ENCODE measurements around the gene TRIM66.
A peak's percentile ranks its signal among the peaks of the same experiment; 100 is the strongest.

The TRIM66 gene

GRCh38 chr11:8690374-8691342, 8.2 kb upstream of the TRIM66 start:
- Histone ChIP-seq H3K9ac (ENCODE audit: insufficient read length) (no peak overlapping the region), H3K4me3 (peak overlapping the region; percentile 98), H3K27ac (no peak overlapping the region), H3K36me3 (ENCODE audit: insufficient read depth, low read length) (peaks cover 32% of the 10 kb centered on the region), H3K9me3 (ENCODE audit: low read depth, low read length) (no peaks in the 10 kb centered on the region)
- no peak for DNase-seq (ENCODE audit: low read depth, low spot score)
- TF ChIP-seq EZH2 (IDR thresholded peaks at IDR 0.05) = no peak
- TF ChIP-seq POLR2AphosphoS5 (IDR thresholded peaks at IDR 0.05; ENCODE audit: borderline replicate concordance, low read depth, low read length) = no peak
- TF ChIP-seq FOXP2 (optimal IDR thresholded peaks at IDR 0.05; ENCODE audit: control extremely low read depth, extremely low read length, insufficient read depth) = no peak

GRCh38 chr11:8689726-8690255, 7.3 kb upstream of the TRIM66 start:
- Histone ChIP-seq H3K4me3 (peak overlapping the region; percentile 98), H3K9ac (ENCODE audit: insufficient read length) (peak overlapping the region; percentile 91), H3K27ac (peak overlapping the region; percentile 87; the same call in 1 of the 2 replicates), H3K9me3 (ENCODE audit: low read depth, low read length) (no peaks in the 10 kb centered on the region), H3K36me3 (ENCODE audit: insufficient read depth, low read length) (peaks cover 39% of the 10 kb centered on the region)
- TF ChIP-seq EZH2 (IDR thresholded peaks at IDR 0.05) = no peak
- no peak for TF ChIP-seq FOXP2 (optimal IDR thresholded peaks at IDR 0.05; ENCODE audit: control extremely low read depth, extremely low read length, insufficient read depth)
- TF ChIP-seq POLR2AphosphoS5 (IDR thresholded peaks at IDR 0.05; ENCODE audit: borderline replicate concordance, low read depth, low read length) = no peak
- DNase-seq (ENCODE audit: low read depth, low spot score) = no peak

GRCh38 chr11:8688414-8689362, 6.2 kb upstream of the TRIM66 start:
- DNase-seq (ENCODE audit: low read depth, low spot score) = no peak
- H3K9me3 ChIP-seq (ENCODE audit: low read depth, low read length) = no peaks in the 10 kb centered on the region
- H3K36me3 ChIP-seq (ENCODE audit: insufficient read depth, low read length) = peaks cover 44% of the 10 kb centered on the region
- H3K27ac ChIP-seq = peak overlapping the region; percentile 89
- peak overlapping the region; percentile 91 for H3K9ac ChIP-seq (ENCODE audit: insufficient read length)
- H3K4me3 ChIP-seq = peak overlapping the region; percentile 98
- TF ChIP-seq POLR2AphosphoS5 (IDR thresholded peaks at IDR 0.05; ENCODE audit: borderline replicate concordance, low read depth, low read length) (peak; percentile 94), EZH2 (IDR thresholded peaks at IDR 0.05) (no peak), FOXP2 (optimal IDR thresholded peaks at IDR 0.05; ENCODE audit: control extremely low read depth, extremely low read length, insufficient read depth) (no peak)

GRCh38 chr11:8686325-8686724, 3.9 kb upstream of the TRIM66 start:
- H3K4me3 ChIP-seq = no peak overlapping the region
- H3K27ac ChIP-seq = peak overlapping the region; percentile 93
- DNase-seq (ENCODE audit: low read depth, low spot score) = no peak
- H3K9me3 ChIP-seq (ENCODE audit: low read depth, low read length) = no peaks in the 10 kb centered on the region
- peaks cover 46% of the 10 kb centered on the region for H3K36me3 ChIP-seq (ENCODE audit: insufficient read depth, low read length)
- no peak for TF ChIP-seq FOXP2 (optimal IDR thresholded peaks at IDR 0.05; ENCODE audit: control extremely low read depth, extremely low read length, insufficient read depth)
- TF ChIP-seq POLR2AphosphoS5 (IDR thresholded peaks at IDR 0.05; ENCODE audit: borderline replicate concordance, low read depth, low read length) = no peak
- TF ChIP-seq EZH2 (IDR thresholded peaks at IDR 0.05) = no peak
- H3K9ac ChIP-seq (ENCODE audit: insufficient read length) = no peak overlapping the region

GRCh38 chr11:8685820-8686219, 3.4 kb upstream of the TRIM66 start:
- H3K36me3 ChIP-seq (ENCODE audit: insufficient read depth, low read length) = peaks cover 46% of the 10 kb centered on the region
- no peaks in the 10 kb centered on the region for H3K9me3 ChIP-seq (ENCODE audit: low read depth, low read length)
- H3K9ac ChIP-seq (ENCODE audit: insufficient read length) = no peak overlapping the region
- H3K27ac ChIP-seq = peak overlapping the region; percentile 93
- no peak overlapping the region for H3K4me3 ChIP-seq
- TF ChIP-seq FOXP2 (optimal IDR thresholded peaks at IDR 0.05; ENCODE audit: control extremely low read depth, extremely low read length, insufficient read depth) (no peak), POLR2AphosphoS5 (IDR thresholded peaks at IDR 0.05; ENCODE audit: borderline replicate concordance, low read depth, low read length) (no peak), EZH2 (IDR thresholded peaks at IDR 0.05) (no peak)
- DNase-seq (ENCODE audit: low read depth, low spot score) = no peak

GRCh38 chr11:8685306-8685705, 2.8 kb upstream of the TRIM66 start:
- H3K4me3 ChIP-seq = peak overlapping the region; percentile 98
- peak overlapping the region; percentile 93 for H3K27ac ChIP-seq
- H3K9me3 ChIP-seq (ENCODE audit: low read depth, low read length) = no peaks in the 10 kb centered on the region
- TF ChIP-seq FOXP2 (optimal IDR thresholded peaks at IDR 0.05; ENCODE audit: control extremely low read depth, extremely low read length, insufficient read depth) = no peak
- TF ChIP-seq POLR2AphosphoS5 (IDR thresholded peaks at IDR 0.05; ENCODE audit: borderline replicate concordance, low read depth, low read length) = no peak; the same call in 1 of the 2 replicates
- TF ChIP-seq EZH2 (IDR thresholded peaks at IDR 0.05) = no peak
- peak overlapping the region; percentile 100 for H3K9ac ChIP-seq (ENCODE audit: insufficient read length)
- peaks cover 46% of the 10 kb centered on the region for H3K36me3 ChIP-seq (ENCODE audit: insufficient read depth, low read length)
- no peak for DNase-seq (ENCODE audit: low read depth, low spot score)

GRCh38 chr11:8684600-8685290, 2.3 kb upstream of the TRIM66 start:
- TF ChIP-seq FOXP2 (optimal IDR thresholded peaks at IDR 0.05; ENCODE audit: control extremely low read depth, extremely low read length, insufficient read depth) = no peak
- 0 out of 2 replicates have a peak, but pooled peaks have one; percentile 24 for TF ChIP-seq POLR2AphosphoS5 (IDR thresholded peaks at IDR 0.05; ENCODE audit: borderline replicate concordance, low read depth, low read length)
- H3K9me3 ChIP-seq (ENCODE audit: low read depth, low read length) = no peaks in the 10 kb centered on the region
- peak overlapping the region; percentile 98 for H3K4me3 ChIP-seq
- H3K36me3 ChIP-seq (ENCODE audit: insufficient read depth, low read length) = peaks cover 46% of the 10 kb centered on the region
- peak overlapping the region; percentile 93 for H3K27ac ChIP-seq
- DNase-seq (ENCODE audit: low read depth, low spot score) = no peak
- H3K9ac ChIP-seq (ENCODE audit: insufficient read length) = peak overlapping the region; percentile 100
